T-helper 17 cell (primary cell): ENCODE data around the gene ANKS1B. TPM values are rescaled to one million over a fixed set of nuclear protein-coding genes. Genes with fewer than 3 reads are reported as not detected.

Source experiments
- ATAC-seq: fragments of 150-1000 bp; cut with Tn5 transposase; 2 replicates; pipeline ENCODE4 v1.10.0; 2021; ENCODE audit warnings: mild to moderate bottlenecking, moderate library complexity
- DNase-seq, 3 donors: peaks; one replicate each; pipeline versions ENCODE4 v3.0.0 to v3.0.0-alpha.2; 2020 to 2021
- H3K9me3 ChIP-seq: one replicate; pipeline ENCODE4 v1.7.0; 2013; ENCODE audit warnings: low read length, mild to moderate bottlenecking; ENCODE audit not compliant: control insufficient read depth, poor library complexity, severe bottlenecking
- H3K27ac Mint-ChIP-seq: one replicate; pipeline ENCODE4 v1.8.0; 2022; ENCODE audit warnings: mild to moderate bottlenecking, moderate library complexity, mixed read lengths
- H3K27me3 Mint-ChIP-seq: one replicate; pipeline ENCODE4 v1.8.0; 2022; ENCODE audit warnings: mixed read lengths
- H3K36me3 Mint-ChIP-seq: one replicate; pipeline ENCODE4 v1.8.0; 2022; ENCODE audit warnings: low read depth, mixed read lengths
- H3K4me1 Mint-ChIP-seq: one replicate; pipeline ENCODE4 v1.8.0; 2022; ENCODE audit warnings: mild to moderate bottlenecking, mixed read lengths
- H3K4me3 Mint-ChIP-seq: one replicate; pipeline ENCODE4 v1.8.0; 2022; ENCODE audit warnings: mild to moderate bottlenecking, moderate library complexity, mixed read lengths
- total RNA-seq, 4 donors: library from RNA in 2 of 4; stranded (reverse) in 2 of 4; gene quantifications; one replicate each; pipeline ENCODE4 v1.2.3 and lab custom pipeline; 2022 to 2026

Gene ANKS1B
- total RNA-seq, 2 donors from 2014 or later = 0.35 to 1.2 TPM

- H3K4me3 Mint-ChIP-seq = no peak overlapping the region
- H3K27ac Mint-ChIP-seq = no peak overlapping the region
- peaks cover 13% of the 10 kb centered on the region for H3K27me3 Mint-ChIP-seq
- DNase-seq = no peak
- ATAC-seq = no peak
- H3K36me3 Mint-ChIP-seq = no peaks in the 10 kb centered on the region
- H3K9me3 ChIP-seq = no peaks in the 10 kb centered on the region
- no peaks in the 10 kb centered on the region for H3K4me1 Mint-ChIP-seq
Measured at GRCh38 chr12:98911396-98911795, 1073.3 kb downstream of the ANKS1B start.

GRCh38 chr12:98909746-98910145 is 1075.0 kb downstream of the ANKS1B start:
- DNase-seq (no peak), ATAC-seq (no peak)
- H3K9me3 ChIP-seq = no peaks in the 10 kb centered on the region
- Mint-ChIP-seq H3K27me3 (peaks cover 24% of the 10 kb centered on the region), H3K36me3 (no peaks in the 10 kb centered on the region), H3K27ac (no peak overlapping the region), H3K4me3 (no peak overlapping the region), H3K4me1 (no peaks in the 10 kb centered on the region)

- no peaks in the 10 kb centered on the region for H3K36me3 Mint-ChIP-seq
Measured at GRCh38 chr12:98908866-98909265, 1075.9 kb downstream of the ANKS1B start.

GRCh38 chr12:98903875-98904274 is 1080.9 kb downstream of the ANKS1B start:
- ATAC-seq (no peak), DNase-seq (no peak)
- no peaks in the 10 kb centered on the region for H3K36me3 Mint-ChIP-seq
- H3K4me3 Mint-ChIP-seq = no peak overlapping the region
- H3K9me3 ChIP-seq = no peaks in the 10 kb centered on the region
- no peak overlapping the region for H3K27ac Mint-ChIP-seq
- no peaks in the 10 kb centered on the region for H3K4me1 Mint-ChIP-seq
- peaks cover 38% of the 10 kb centered on the region for H3K27me3 Mint-ChIP-seq

More at GRCh38 chr12:98908866-98909265, 1075.9 kb downstream of the ANKS1B start:
- Mint-ChIP-seq H3K27me3 (peaks cover 24% of the 10 kb centered on the region), H3K27ac (no peak overlapping the region), H3K4me1 (no peaks in the 10 kb centered on the region), H3K4me3 (no peak overlapping the region)
- H3K9me3 ChIP-seq = no peaks in the 10 kb centered on the region
- ATAC-seq = no peak
- DNase-seq = no peak

GRCh38 chr12:98901189-98901588 is 1083.5 kb downstream of the ANKS1B start:
- no peaks in the 10 kb centered on the region for H3K9me3 ChIP-seq
- ATAC-seq (no peak), DNase-seq (no peak)
- no peaks in the 10 kb centered on the region for H3K36me3 Mint-ChIP-seq
- H3K27me3 Mint-ChIP-seq = peaks cover 40% of the 10 kb centered on the region
- no peak overlapping the region for H3K27ac Mint-ChIP-seq
- H3K4me3 Mint-ChIP-seq = no peak overlapping the region
- no peaks in the 10 kb centered on the region for H3K4me1 Mint-ChIP-seq

- DNase-seq (no peak), ATAC-seq (no peak)
- Mint-ChIP-seq H3K36me3 (peaks cover 2% of the 10 kb centered on the region), H3K27me3 (peaks cover 50% of the 10 kb centered on the region), H3K27ac (no peak overlapping the region), H3K4me3 (no peak overlapping the region), H3K4me1 (peaks cover 3% of the 10 kb centered on the region)
- no peaks in the 10 kb centered on the region for H3K9me3 ChIP-seq
Measured at GRCh38 chr12:98896938-98897337, 1087.8 kb downstream of the ANKS1B start.

- H3K36me3 Mint-ChIP-seq = peaks cover 2% of the 10 kb centered on the region
- ATAC-seq (no peak), DNase-seq (no peak)
- H3K4me3 Mint-ChIP-seq = no peak overlapping the region
- no peaks in the 10 kb centered on the region for H3K9me3 ChIP-seq
- H3K27me3 Mint-ChIP-seq = peaks cover 53% of the 10 kb centered on the region
- H3K4me1 Mint-ChIP-seq = peaks cover 3% of the 10 kb centered on the region
- H3K27ac Mint-ChIP-seq = no peak overlapping the region
Measured at GRCh38 chr12:98895086-98895651, 1089.6 kb downstream of the ANKS1B start.

- no peaks in the 10 kb centered on the region for H3K9me3 ChIP-seq
- Mint-ChIP-seq H3K4me3 (no peak overlapping the region), H3K36me3 (peaks cover 2% of the 10 kb centered on the region), H3K4me1 (peaks cover 3% of the 10 kb centered on the region), H3K27ac (no peak overlapping the region), H3K27me3 (peaks cover 59% of the 10 kb centered on the region)
- DNase-seq (no peak), ATAC-seq (no peak)
Measured at GRCh38 chr12:98894412-98895085, 1090.2 kb downstream of the ANKS1B start.

- DNase-seq (no peak), ATAC-seq (no peak)
- H3K27me3 Mint-ChIP-seq = peaks cover 59% of the 10 kb centered on the region
- no peaks in the 10 kb centered on the region for H3K9me3 ChIP-seq
- H3K36me3 Mint-ChIP-seq = peaks cover 2% of the 10 kb centered on the region
- peaks cover 3% of the 10 kb centered on the region for H3K4me1 Mint-ChIP-seq
- no peak overlapping the region for H3K4me3 Mint-ChIP-seq
- H3K27ac Mint-ChIP-seq = no peak overlapping the region
Measured at GRCh38 chr12:98893675-98894411, 1090.9 kb downstream of the ANKS1B start.

GRCh38 chr12:98893126-98893674 is 1091.5 kb downstream of the ANKS1B start:
- ATAC-seq (no peak), DNase-seq (no peak)
- H3K27me3 Mint-ChIP-seq = peaks cover 64% of the 10 kb centered on the region
- peaks cover 2% of the 10 kb centered on the region for H3K36me3 Mint-ChIP-seq
- H3K27ac Mint-ChIP-seq = no peak overlapping the region
- H3K4me1 Mint-ChIP-seq = peaks cover 3% of the 10 kb centered on the region
- no peaks in the 10 kb centered on the region for H3K9me3 ChIP-seq
- H3K4me3 Mint-ChIP-seq = no peak overlapping the region

GRCh38 chr12:98885778-98886177 is 1099.0 kb downstream of the ANKS1B start:
- no peaks in the 10 kb centered on the region for H3K9me3 ChIP-seq
- no peaks in the 10 kb centered on the region for H3K36me3 Mint-ChIP-seq
- no peak overlapping the region for H3K4me3 Mint-ChIP-seq
- H3K27me3 Mint-ChIP-seq = peaks cover 43% of the 10 kb centered on the region
- no peak overlapping the region for H3K27ac Mint-ChIP-seq
- H3K4me1 Mint-ChIP-seq = peaks cover 3% of the 10 kb centered on the region
- no peak for ATAC-seq
- no peak for DNase-seq

GRCh38 chr12:98883231-98883630 is 1101.5 kb downstream of the ANKS1B start:
- H3K27me3 Mint-ChIP-seq = peaks cover 43% of the 10 kb centered on the region
- no peaks in the 10 kb centered on the region for H3K36me3 Mint-ChIP-seq
- ATAC-seq = no peak
- no peak overlapping the region for H3K27ac Mint-ChIP-seq
- no peaks in the 10 kb centered on the region for H3K9me3 ChIP-seq
- no peak for DNase-seq
- H3K4me3 Mint-ChIP-seq = no peak overlapping the region
- peaks cover 3% of the 10 kb centered on the region for H3K4me1 Mint-ChIP-seq

GRCh38 chr12:98882526-98882925 is 1102.2 kb downstream of the ANKS1B start:
- Mint-ChIP-seq H3K4me1 (peaks cover 3% of the 10 kb centered on the region), H3K36me3 (no peaks in the 10 kb centered on the region)
- ATAC-seq = no peak

More at GRCh38 chr12:98882526-98882925, 1102.2 kb downstream of the ANKS1B start:
- Mint-ChIP-seq H3K27ac (no peak overlapping the region), H3K4me3 (no peak overlapping the region), H3K27me3 (peaks cover 42% of the 10 kb centered on the region)
- no peak for DNase-seq
- H3K9me3 ChIP-seq = no peaks in the 10 kb centered on the region
